Tibial nerve (tissue), 4 donors: ENCODE data around the gene FGF14. TPM values are rescaled to one million over a fixed set of nuclear protein-coding genes. Genes with fewer than 3 reads are reported as not detected.

Source experiments
- DNase-seq, 2 donors: peaks; one replicate each; pipeline ENCODE4 v3.0.0-alpha.2; 2019; ENCODE audit warnings: low spot score in 2 of 2
- H3K27ac ChIP-seq, 4 donors: fragments of 200-600 bp; sonication (generic) in 3 of 4; one replicate each; pipeline ENCODE4 v1.5.1; 2017 to 2019; ENCODE audit warnings: mild to moderate bottlenecking in 1 of 4
- H3K27me3 ChIP-seq, 2 donors: fragments of 200-600 bp; sonication (generic) in 1 of 2; one replicate each; pipeline versions ENCODE4 v1.5.1 to v1.6.0; 2017 to 2019
- H3K36me3 ChIP-seq, 3 donors: fragments of 200-600 bp; sonication (generic); one replicate each; pipeline ENCODE4 v1.5.1; 2018 to 2019
- H3K4me1 ChIP-seq, 4 donors: fragments of 200-600 bp; sonication (generic) in 3 of 4; one replicate each; pipeline ENCODE4 v1.5.1; 2017 to 2019
- H3K4me3 ChIP-seq, 4 donors: fragments of 200-600 bp; sonication (generic) in 3 of 4; one replicate each; pipeline ENCODE4 v1.5.1; 2017 to 2019; ENCODE audit warnings: mild to moderate bottlenecking in 1 of 4, moderate library complexity in 1 of 4
- H3K9me3 ChIP-seq, 4 donors: fragments of 200-600 bp; sonication (generic) in 3 of 4; one replicate each; pipeline ENCODE4 v1.5.1; 2017 to 2019
- CTCF ChIP-seq, 5 experiments: fragments of 200-600 bp in 3 of 5; fragments of 450-650 bp in 2 of 5; sonication (generic) in 3 of 5; IDR thresholded peaks; one replicate each; pipeline ENCODE4 v1.5.1; 2016 to 2019; ENCODE audit warnings: antibody characterized with exemption in 5 of 5, mild to moderate bottlenecking in 3 of 5, moderate library complexity in 2 of 5
- EP300 ChIP-seq, 2 donors: sonication (generic); formaldehyde crosslinking; IDR thresholded peaks; one replicate each; pipeline ENCODE4 v1.6.1; 2017; ENCODE audit warnings: antibody characterized with exemption in 2 of 2, mild to moderate bottlenecking in 1 of 2
- POLR2A ChIP-seq, 2 donors: fragments of 450-650 bp; IDR thresholded peaks; one replicate each; pipeline ENCODE4 v1.6.1; 2017; ENCODE audit warnings: antibody characterized with exemption in 2 of 2, mild to moderate bottlenecking in 2 of 2, moderate library complexity in 2 of 2
- WGBS, 2 donors: methylation state at CpG; one replicate each; pipeline ENCODE4 v1.1.5; 2018; 5-methylcytosine and 5-hydroxymethylcytosine counted together
- total RNA-seq, 4 donors: library from RNA; depleted of rRNA; stranded (reverse); fragments of >200 nt; gene quantifications; one replicate each; pipeline ENCODE4 v1.1.0, GENCODE V29; 2016

Gene FGF14
- total RNA-seq, 4 donors from 2014 or later = 0.20 to 2.1 (median 0.21) TPM; not detected in 1

GRCh38 chr13:102042746-102043145 is 359.1 kb downstream of the FGF14 start:
- Histone ChIP-seq H3K27me3 (no peaks in the 10 kb centered on the region), H3K4me3 (no peak overlapping the region), H3K4me1 (no peaks in the 10 kb centered on the region), H3K27ac (no peak overlapping the region), H3K9me3 (no peaks in the 10 kb centered on the region), H3K36me3 (no peaks in the 10 kb centered on the region)
- TF ChIP-seq POLR2A (IDR thresholded peaks at IDR 0.05) (no peak), CTCF (IDR thresholded peaks at IDR 0.05) (no peak), EP300 (IDR thresholded peaks at IDR 0.05) (no peak)
- WGBS, 2 donors = 63 to 68% methylated on average over 4 of the region's 4 CpGs
- DNase-seq = no peak

DNA sequence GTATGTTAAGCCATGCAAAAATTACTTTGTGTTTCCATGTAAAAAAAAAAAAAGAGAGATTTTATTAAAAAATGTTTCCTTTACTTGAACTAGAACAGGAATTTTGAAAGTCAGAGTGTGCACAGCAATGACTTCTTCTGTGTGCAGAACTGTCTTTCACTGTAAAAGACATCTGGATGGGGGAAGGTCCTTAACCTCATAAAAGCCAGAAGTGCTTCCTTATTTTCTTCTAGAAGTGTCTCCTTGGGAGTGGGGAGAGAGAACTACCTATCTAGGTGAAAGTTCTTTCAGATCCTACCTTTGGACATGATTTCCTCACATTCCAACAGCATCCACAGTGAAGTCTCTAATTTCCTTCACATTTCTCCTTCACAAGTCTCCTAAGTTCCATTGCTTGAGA is 360.3 kb downstream of the FGF14 start:
- Histone ChIP-seq H3K27ac (no peak overlapping the region), H3K36me3 (no peaks in the 10 kb centered on the region), H3K9me3 (no peaks in the 10 kb centered on the region), H3K4me3 (no peak overlapping the region), H3K4me1 (no peaks in the 10 kb centered on the region), H3K27me3 (no peaks in the 10 kb centered on the region)
- DNase-seq = no peak
- TF ChIP-seq POLR2A (IDR thresholded peaks at IDR 0.05) = no peak
- TF ChIP-seq CTCF (IDR thresholded peaks at IDR 0.05) = no peak
- no peak for TF ChIP-seq EP300 (IDR thresholded peaks at IDR 0.05)

GRCh38 chr13:102040812-102041211 is 361.0 kb downstream of the FGF14 start:
- Histone ChIP-seq H3K27ac (no peak overlapping the region), H3K27me3 (no peaks in the 10 kb centered on the region), H3K4me1 (no peaks in the 10 kb centered on the region), H3K9me3 (no peaks in the 10 kb centered on the region), H3K36me3 (no peaks in the 10 kb centered on the region), H3K4me3 (no peak overlapping the region)
- TF ChIP-seq EP300 (IDR thresholded peaks at IDR 0.05) = no peak
- TF ChIP-seq CTCF (IDR thresholded peaks at IDR 0.05) = no peak
- no peak for TF ChIP-seq POLR2A (IDR thresholded peaks at IDR 0.05)
- DNase-seq = no peak
- 76 to 80% methylated on average over 2 of the region's 2 CpGs for WGBS, 2 donors

GRCh38 chr13:102039264-102039663 is 362.6 kb downstream of the FGF14 start:
- H3K27ac ChIP-seq = no peak overlapping the region
- no peaks in the 10 kb centered on the region for H3K36me3 ChIP-seq
- no peaks in the 10 kb centered on the region for H3K9me3 ChIP-seq
- no peak overlapping the region for H3K4me3 ChIP-seq
- no peak for TF ChIP-seq CTCF (IDR thresholded peaks at IDR 0.05)
- no peak for TF ChIP-seq EP300 (IDR thresholded peaks at IDR 0.05)
- no peak for TF ChIP-seq POLR2A (IDR thresholded peaks at IDR 0.05)
- no peak for DNase-seq
- H3K27me3 ChIP-seq = no peaks in the 10 kb centered on the region
- 77 to 81% methylated on average over 7 of the region's 7 CpGs for WGBS, 2 donors
- H3K4me1 ChIP-seq = no peaks in the 10 kb centered on the region

DNA sequence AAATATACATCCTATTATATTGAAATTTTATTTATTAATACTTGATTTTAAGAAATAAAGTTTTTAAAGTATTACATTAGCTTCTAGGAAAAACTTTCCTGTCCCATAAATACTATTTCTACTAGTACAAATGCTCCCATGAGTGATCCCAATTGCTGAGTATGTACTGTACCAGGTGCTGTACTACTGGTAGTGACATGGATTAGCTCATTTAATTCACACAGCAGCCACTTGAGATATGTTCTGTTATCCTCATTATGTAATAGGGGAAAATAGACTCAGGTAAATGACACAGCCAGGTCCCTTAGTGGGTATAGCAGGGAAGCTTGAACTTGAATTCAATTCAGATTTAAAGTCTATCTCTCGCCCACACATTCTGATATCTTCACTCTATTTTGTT is 363.1 kb downstream of the FGF14 start:
- Histone ChIP-seq H3K27ac (no peak overlapping the region), H3K9me3 (no peaks in the 10 kb centered on the region), H3K4me1 (no peaks in the 10 kb centered on the region), H3K27me3 (no peaks in the 10 kb centered on the region), H3K36me3 (no peaks in the 10 kb centered on the region), H3K4me3 (no peak overlapping the region)
- no peak for DNase-seq
- TF ChIP-seq CTCF (IDR thresholded peaks at IDR 0.05) (no peak), POLR2A (IDR thresholded peaks at IDR 0.05) (no peak), EP300 (IDR thresholded peaks at IDR 0.05) (no peak)
- WGBS, 2 donors = 91 to 96% methylated on average over 1 of the region's 1 CpG
